DND-41 (cell line): ENCODE data around the gene CDC42SE2.
"Not testable (repeated sequence)": the region's sequence is repeated elsewhere in the genome, so short reads cannot be mapped to it uniquely, and the experiment has no call there.

ENCODE experiments used
- ATAC-seq: fragments of 200-7000 bp; cut with Tn5 transposase; 3 replicates; pipeline ENCODE4 v1.9.1; 2021; ENCODE audit warnings: low read depth; ENCODE audit not compliant: insufficient read depth
- DNase-seq: peaks from one replicate; pipeline ENCODE4 v3.0.0-alpha.2; 2020
- H2AFZ ChIP-seq: 2 replicates; pipeline ENCODE4 v1.6.0; 2012; ENCODE audit warnings: low read depth, low read length
- H3K27ac ChIP-seq: 2 replicates; pipeline ENCODE4 v1.5.1; 2012; ENCODE audit warnings: low read length, inconsistent platforms
- H3K27me3 ChIP-seq: fragments of 200-600 bp; sonication (generic); 2 replicates; pipeline ENCODE4 v1.6.0; 2012; ENCODE audit warnings: low read length, mild to moderate bottlenecking, inconsistent platforms; ENCODE audit not compliant: insufficient read depth, poor library complexity
- H3K36me3 ChIP-seq: 2 replicates; pipeline ENCODE4 v1.5.1; 2012; ENCODE audit warnings: low read length, inconsistent platforms; ENCODE audit not compliant: insufficient read depth
- H3K4me1 ChIP-seq: 2 replicates; pipeline ENCODE4 v1.5.1; 2012; ENCODE audit warnings: mild to moderate bottlenecking, low read length; ENCODE audit not compliant: insufficient read depth
- H3K4me2 ChIP-seq: 2 replicates; pipeline ENCODE4 v1.6.0; 2012; ENCODE audit warnings: mild to moderate bottlenecking, moderate library complexity, low read length, inconsistent platforms; ENCODE audit not compliant: insufficient read depth
- H3K4me3 ChIP-seq, 2 experiments: fragments of 200-600 bp in 1 of 2; shearing (Covaris generic) in 1 of 2; 2 replicates each; pipeline ENCODE4 v1.5.1; 2012 to 2016; ENCODE audit warnings: inconsistent platforms in 2 of 2, low read length in 2 of 2, mild to moderate bottlenecking in 2 of 2, low read depth in 1 of 2, moderate library complexity in 1 of 2
- H3K79me2 ChIP-seq: 2 replicates; pipeline ENCODE4 v1.6.0; 2012; ENCODE audit warnings: low read length, inconsistent platforms; ENCODE audit not compliant: insufficient read depth
- H3K9ac ChIP-seq: 2 replicates; pipeline ENCODE4 v1.6.0; 2012; ENCODE audit warnings: low read depth, mild to moderate bottlenecking, inconsistent platforms, low read length, moderate library complexity
- H3K9me3 ChIP-seq: 2 replicates; pipeline ENCODE4 v1.5.1; 2012; ENCODE audit warnings: low read length, moderate library complexity, mild to moderate bottlenecking, inconsistent platforms; ENCODE audit not compliant: insufficient read depth, severe bottlenecking
- H4K20me1 ChIP-seq: 2 replicates; pipeline ENCODE4 v1.6.0; 2012; ENCODE audit warnings: low read length; ENCODE audit not compliant: insufficient read depth
- EZH2 ChIP-seq: IDR thresholded peaks from 3 replicates; pipeline ENCODE4 v1.6.1; 2012; ENCODE audit warnings: borderline replicate concordance, low read depth, mild to moderate bottlenecking, moderate library complexity, low read length, inconsistent platforms; ENCODE audit not compliant: severe bottlenecking
- TF ChIP-seq, protein P1 (sequence below): IDR thresholded peaks from 2 replicates; pipeline ENCODE4 v1.5.1; 2012; ENCODE audit warnings: borderline replicate concordance, low read length, moderate library complexity, mild to moderate bottlenecking; ENCODE audit not compliant: poor library complexity, severe bottlenecking; ENCODE audit errors: extremely low read depth

CDC42SE2 gene

GRCh38 chr5:131270809-131271208, 7.0 kb downstream of the CDC42SE2 start:
- Histone ChIP-seq H3K4me1 (peaks cover 65% of the 10 kb centered on the region), H2AFZ (no peak overlapping the region), H3K4me3 (no peak overlapping the region), H3K27me3 (no peaks in the 10 kb centered on the region), H3K9me3 (no peaks in the 10 kb centered on the region), H3K27ac (no peak overlapping the region), H3K4me2 (peak overlapping the region; percentile 15), H4K20me1 (peaks cover 61% of the 10 kb centered on the region), H3K36me3 (0 out of 2 replicates have a peak, but pooled peaks cover 5% of the 10 kb centered on the region), H3K9ac (no peak overlapping the region), H3K79me2 (peaks cover 99% of the 10 kb centered on the region)
- no peak for DNase-seq
- TF ChIP-seq, protein P1, sequence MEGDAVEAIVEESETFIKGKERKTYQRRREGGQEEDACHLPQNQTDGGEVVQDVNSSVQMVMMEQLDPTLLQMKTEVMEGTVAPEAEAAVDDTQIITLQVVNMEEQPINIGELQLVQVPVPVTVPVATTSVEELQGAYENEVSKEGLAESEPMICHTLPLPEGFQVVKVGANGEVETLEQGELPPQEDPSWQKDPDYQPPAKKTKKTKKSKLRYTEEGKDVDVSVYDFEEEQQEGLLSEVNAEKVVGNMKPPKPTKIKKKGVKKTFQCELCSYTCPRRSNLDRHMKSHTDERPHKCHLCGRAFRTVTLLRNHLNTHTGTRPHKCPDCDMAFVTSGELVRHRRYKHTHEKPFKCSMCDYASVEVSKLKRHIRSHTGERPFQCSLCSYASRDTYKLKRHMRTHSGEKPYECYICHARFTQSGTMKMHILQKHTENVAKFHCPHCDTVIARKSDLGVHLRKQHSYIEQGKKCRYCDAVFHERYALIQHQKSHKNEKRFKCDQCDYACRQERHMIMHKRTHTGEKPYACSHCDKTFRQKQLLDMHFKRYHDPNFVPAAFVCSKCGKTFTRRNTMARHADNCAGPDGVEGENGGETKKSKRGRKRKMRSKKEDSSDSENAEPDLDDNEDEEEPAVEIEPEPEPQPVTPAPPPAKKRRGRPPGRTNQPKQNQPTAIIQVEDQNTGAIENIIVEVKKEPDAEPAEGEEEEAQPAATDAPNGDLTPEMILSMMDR = no peak
- no peak for TF ChIP-seq EZH2
- no peak for ATAC-seq

GRCh38 chr5:131271888-131272287, 8.0 kb downstream of the CDC42SE2 start:
- not testable (repeated sequence) for H3K4me3 ChIP-seq, H2AFZ ChIP-seq, H3K9me3 ChIP-seq, H3K27me3 ChIP-seq, DNase-seq, ATAC-seq, H3K36me3 ChIP-seq, H3K9ac ChIP-seq
- H4K20me1 ChIP-seq = peaks cover 55% of the 10 kb centered on the region
- H3K4me2 ChIP-seq = 0 out of 2 replicates have a peak overlapping the region, but pooled peaks have one; percentile 29
- peaks cover 54% of the 10 kb centered on the region for H3K4me1 ChIP-seq
- peaks cover 99% of the 10 kb centered on the region for H3K79me2 ChIP-seq
- peak overlapping the region; percentile 15; the same call in 1 of the 2 replicates for H3K27ac ChIP-seq

DNA sequence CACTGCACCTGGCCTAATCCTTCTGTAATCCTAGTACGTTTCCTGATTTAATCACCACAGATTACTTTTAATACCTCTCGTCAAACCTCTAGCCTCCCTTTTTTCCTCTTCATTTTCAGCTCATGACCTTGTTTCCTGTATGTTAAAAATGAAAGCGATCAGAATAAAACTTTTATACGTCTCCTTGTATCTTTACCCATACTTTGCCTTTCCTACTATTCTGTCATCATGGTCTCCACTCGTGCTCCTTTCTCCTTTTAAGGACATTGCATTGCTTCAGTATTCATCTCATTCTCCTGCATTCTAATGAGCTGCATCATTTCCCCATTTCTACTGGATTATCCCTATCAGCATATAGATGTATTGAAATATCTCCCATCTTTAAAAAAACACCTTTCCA, 8.5 kb downstream of the CDC42SE2 start:
- 0 out of 2 replicates have a peak overlapping the region, but pooled peaks have one; percentile 22 for H3K27ac ChIP-seq
- TF ChIP-seq, protein P1 = no peak
- no peak for TF ChIP-seq EZH2
- no peak for DNase-seq
- H3K36me3 ChIP-seq = 0 out of 2 replicates have a peak, but pooled peaks cover 5% of the 10 kb centered on the region
- H3K79me2 ChIP-seq = peaks cover 99% of the 10 kb centered on the region
- H3K9ac ChIP-seq = no peak overlapping the region
- 0 out of 2 replicates have a peak overlapping the region, but pooled peaks have one; percentile 29 for H3K4me2 ChIP-seq
- no peaks in the 10 kb centered on the region for H3K27me3 ChIP-seq
- H4K20me1 ChIP-seq = peaks cover 56% of the 10 kb centered on the region
- peaks cover 51% of the 10 kb centered on the region for H3K4me1 ChIP-seq
- peak; percentile 14; the same call in 1 of the 3 replicates for ATAC-seq
- H3K9me3 ChIP-seq = no peaks in the 10 kb centered on the region
- no peak overlapping the region for H2AFZ ChIP-seq
- no peak overlapping the region for H3K4me3 ChIP-seq

DNA sequence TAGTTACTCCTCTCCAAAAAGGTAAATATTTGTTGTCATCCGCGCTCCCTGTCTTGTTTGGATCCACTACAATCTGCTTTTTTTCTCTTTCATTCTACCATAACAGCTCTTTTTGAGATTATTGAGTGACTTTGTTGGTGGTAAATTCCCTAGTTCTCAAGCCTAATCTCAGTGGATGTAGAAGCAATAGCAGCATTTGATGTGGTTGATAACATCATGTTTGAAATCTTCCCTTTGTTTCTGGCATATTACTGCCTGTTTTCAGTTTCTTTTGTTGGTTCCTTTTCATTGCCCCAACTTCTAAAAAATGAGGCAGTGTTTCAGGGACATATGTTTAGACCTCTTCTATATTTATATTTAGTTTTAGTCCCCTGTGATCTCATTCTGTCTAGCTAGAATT, 8.9 kb downstream of the CDC42SE2 start:
- Histone ChIP-seq H3K4me2 (0 out of 2 replicates have a peak overlapping the region, but pooled peaks have one; percentile 29), H3K9ac (no peak overlapping the region), H3K36me3 (0 out of 2 replicates have a peak, but pooled peaks cover 5% of the 10 kb centered on the region), H3K4me1 (peaks cover 47% of the 10 kb centered on the region), H3K27me3 (no peaks in the 10 kb centered on the region), H4K20me1 (peaks cover 59% of the 10 kb centered on the region), H3K4me3 (no peak overlapping the region), H3K27ac (0 out of 2 replicates have a peak overlapping the region, but pooled peaks have one; percentile 22), H3K79me2 (peaks cover 99% of the 10 kb centered on the region), H3K9me3 (no peaks in the 10 kb centered on the region), H2AFZ (no peak overlapping the region)
- ATAC-seq (peak; percentile 84), DNase-seq (no peak)
- TF ChIP-seq, protein P1 = no peak
- TF ChIP-seq EZH2 = no peak
